Activated effector memory CD4-positive, alpha-beta T cell treated with Interleukin-2 at 50 U/mL for 16 hours (primary cell): ENCODE results near the gene TMEM132D.

Experiments
- DNase-seq: peaks from one replicate; pipeline ENCODE4 v3.0.0-alpha.2; 2020

The TMEM132D gene

DNA sequence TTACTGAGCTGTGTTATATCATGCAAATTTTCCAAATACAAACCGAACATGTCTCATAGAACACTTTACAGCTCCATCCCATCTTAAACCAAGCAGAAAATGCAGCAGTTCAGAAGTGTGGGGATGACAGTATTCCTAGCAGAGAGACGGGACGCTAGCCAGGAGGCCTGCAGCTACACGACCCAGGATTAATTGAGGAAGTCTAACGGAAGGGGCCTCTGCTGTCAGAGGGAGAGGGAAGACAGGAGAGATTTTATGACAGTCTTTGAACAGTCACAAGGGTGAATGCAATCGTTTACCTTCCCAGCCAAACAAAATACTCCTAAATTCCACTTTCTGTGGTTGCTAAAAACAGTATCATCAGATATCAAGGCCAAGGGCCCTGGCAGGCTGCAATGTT is 261.9 kb downstream of the TMEM132D start:
- no peak for DNase-seq

DNA sequence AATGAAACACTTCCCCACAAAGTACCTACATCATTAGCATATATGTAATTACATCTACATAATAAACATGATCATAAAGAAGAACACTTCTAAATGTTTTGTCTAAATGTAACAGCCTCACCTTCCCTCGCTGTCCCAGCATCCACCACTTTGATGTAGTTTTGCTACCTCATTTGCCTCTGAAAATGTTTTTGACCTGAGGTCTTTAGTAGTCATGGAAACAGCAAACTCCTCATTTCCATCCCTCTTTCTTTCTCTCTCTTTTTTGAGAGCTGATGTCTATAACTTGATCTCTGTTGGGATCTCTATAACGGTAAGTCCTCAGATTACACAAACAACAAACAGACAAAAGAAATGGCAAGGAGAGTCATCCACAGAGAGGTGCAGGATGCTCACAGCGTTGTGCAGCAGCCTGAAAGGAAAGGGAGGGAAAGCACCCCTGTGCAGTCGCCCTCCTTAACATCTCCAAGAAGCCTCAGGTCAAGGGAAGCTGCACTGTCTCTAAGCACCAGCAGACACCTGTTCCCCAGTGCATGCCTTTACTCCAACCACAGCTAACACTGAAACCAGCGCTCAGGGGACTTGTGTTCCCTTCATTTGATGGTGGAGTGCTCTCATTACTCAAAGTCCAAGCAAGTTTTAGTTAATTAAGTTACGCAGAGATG is 268.7 kb downstream of the TMEM132D start:
- DNase-seq, result no peak

DNA sequence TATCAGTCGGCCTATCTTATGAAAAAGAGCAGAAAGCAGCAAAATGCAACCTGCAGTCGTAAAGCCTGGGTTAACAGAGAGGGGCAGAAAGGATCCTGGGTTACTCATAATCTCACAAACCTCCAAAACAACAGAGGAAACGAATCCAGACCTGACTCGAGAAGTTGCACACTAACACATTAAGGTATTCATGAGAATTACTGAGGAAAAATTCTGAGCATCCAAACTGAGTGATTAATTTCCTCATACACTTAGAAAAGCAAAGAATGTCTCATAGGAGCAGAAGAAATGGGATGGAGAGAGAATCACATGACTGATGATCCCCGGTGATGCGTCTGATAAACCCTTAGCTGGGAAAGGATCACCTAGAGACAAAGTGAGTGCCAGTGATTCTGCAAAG is 272.5 kb downstream of the TMEM132D start:
- no peak for DNase-seq

DNA sequence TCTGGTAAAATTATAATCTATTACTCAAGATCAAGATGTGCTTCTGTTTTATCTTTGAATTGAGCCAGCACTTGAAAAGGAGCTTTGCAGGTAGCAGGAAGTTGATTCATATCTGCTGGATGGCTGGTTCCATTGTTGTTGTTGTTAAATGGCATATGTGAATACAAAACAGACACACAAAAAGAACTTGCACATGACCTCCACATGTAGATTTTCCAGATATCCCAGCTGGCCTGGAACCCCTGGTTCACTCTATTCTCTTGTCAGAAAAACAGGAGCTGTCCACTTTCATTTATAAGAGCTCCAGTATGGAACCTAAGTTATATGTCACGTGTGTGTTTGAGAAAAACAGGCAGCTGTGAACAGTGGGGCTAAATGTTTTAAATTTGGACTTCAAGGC is 273.9 kb downstream of the TMEM132D start:
- DNase-seq, result no peak

DNA sequence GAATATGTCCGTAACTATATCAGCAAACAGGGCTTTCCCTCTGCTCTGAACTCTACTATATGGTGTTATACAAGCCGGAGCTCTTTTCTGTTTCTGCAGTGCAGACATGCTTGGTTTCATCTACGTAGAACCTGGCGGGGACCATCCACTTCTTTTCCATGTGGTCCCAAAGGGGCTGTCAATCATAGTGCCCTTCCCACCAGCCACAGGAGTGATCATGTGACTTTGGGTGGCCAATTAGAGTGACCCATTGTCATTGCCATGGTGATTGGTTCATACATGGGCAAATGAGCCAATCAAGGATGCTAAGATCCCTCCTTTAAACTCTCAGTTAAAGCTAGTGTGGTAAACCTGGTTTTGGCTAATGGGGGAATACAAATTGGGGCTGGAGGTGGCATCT is 281.3 kb downstream of the TMEM132D start:
- DNase-seq, result no peak

DNA sequence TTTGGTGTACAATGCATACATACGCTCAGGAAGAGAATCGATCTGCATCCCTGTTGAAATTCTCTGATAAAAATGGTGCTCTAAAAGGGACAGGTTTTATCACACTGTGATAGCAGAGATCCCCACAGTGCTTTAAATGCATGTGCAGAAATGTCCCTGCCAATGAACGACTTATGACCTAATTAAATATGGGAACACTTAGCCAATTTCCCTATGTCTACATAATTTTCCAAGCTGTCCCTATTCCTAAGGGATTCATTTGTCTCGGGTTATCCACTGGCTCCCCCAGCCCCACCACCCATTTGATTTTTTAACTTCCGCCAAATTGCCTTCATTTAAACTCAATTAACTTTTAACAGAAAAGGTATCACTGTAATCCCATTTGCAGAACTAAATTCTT is 284.6 kb downstream of the TMEM132D start:
- no peak for DNase-seq

DNA sequence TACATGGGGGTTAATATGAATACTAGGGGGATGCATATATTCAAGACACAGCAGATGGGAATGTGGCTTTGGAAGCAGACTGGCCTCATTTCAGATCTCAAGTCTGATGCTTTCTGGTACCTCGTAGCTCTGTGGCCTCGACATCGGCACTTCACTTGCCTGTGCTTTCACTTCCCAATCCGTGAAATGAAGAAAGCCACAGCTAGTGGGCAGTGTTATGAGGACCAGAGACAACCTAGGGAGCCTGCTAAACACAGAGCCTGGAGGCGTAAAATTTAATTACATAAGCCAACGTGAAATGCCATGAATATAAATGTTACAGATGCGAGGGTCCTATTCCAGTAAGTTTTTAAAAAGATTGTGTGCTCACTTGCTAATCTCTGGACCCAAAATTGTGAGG is 286.0 kb downstream of the TMEM132D start:
- DNase-seq, result no peak

DNA sequence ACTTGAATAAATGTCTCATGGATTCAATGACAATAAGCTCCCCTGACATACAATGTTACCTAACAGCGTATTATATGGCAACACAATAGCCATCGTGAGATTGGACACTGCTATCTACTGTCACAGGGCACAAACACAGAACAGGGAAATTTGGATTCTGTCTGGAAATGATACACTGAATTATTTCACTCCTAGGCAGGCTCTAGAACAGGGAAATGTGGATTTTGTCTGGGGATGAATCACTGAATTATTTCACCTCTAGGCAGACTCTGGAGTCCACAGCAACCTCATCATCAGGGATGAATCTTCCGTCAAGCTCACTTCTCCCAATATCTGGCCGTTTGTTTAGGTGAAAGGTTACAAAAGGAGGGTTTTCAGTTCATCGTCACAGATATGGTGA is 288.8 kb downstream of the TMEM132D start:
- DNase-seq, result no peak

DNA sequence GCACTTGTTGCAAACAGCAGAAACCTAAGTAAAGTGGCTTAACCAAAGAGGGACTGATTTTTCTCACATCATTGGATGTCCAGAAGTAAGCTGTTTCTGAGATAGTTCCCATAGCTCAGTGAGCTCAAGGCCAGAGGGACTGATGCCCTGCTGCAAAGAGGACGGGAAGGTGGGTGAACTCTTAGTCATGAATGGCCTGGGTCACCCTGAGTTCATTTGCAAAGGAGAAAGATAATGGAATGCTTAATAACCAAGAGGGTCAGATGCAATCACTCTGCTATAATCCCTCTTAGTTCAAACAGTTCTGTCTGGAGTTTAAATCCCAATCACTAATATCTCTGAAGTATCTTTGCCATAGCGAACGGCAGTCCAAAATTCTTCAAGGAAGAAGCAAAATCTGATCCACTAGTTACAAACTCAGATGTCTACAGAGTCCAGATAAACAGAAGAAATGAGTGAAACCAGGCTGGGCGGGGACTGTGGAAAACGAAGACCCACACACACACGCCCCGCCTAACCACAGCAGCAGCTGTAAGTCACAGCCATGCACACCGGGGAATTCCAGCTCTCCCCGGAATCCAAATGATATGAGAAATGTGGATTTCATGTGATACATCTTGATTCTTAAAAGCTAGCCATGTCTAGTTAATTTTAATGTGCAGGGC is 289.5 kb downstream of the TMEM132D start:
- no peak for DNase-seq

DNA sequence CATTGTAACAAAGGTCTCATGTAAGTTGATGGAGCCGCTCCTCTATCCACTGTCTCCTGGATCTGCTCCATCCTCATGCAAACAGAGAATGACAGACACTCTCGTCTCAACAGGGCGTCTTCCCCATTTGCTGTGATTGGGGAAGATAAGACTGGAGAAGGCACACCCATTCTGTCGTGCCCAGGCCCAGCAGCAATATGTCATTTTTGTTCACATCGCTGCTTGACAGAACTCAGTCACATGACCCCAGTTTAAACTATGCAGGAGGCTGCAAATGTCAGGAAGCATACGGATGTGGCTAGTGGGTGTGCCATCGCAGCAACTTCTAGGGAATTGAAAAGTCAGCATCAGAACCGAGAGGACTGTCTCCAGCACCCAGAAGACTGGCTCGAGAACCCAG is 290.5 kb downstream of the TMEM132D start:
- no peak for DNase-seq

DNA sequence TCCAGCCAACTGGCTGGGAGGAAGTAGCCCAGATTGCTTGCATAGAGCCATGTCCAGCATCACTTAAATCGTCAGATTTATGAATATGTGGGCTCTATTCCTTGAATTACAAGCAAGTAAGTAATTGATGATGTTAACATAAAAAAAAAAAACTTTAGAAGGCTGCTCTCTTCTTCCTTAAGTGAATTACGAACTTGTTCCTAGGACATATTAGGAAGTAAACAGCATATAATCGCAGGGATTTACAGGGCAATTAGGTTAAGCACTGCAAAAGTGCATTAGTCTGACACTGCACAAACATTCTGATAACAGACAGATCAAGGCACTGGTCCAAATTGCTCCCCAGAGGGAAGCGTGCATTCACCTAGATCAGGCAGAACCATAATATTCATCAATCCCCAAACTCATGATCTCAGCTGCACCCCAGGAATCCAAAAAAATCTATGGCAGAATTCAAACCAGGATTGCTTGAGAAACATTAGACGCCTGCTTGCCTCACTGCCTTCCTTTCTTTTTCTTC is 293.2 kb downstream of the TMEM132D start:
- no peak for DNase-seq

DNA sequence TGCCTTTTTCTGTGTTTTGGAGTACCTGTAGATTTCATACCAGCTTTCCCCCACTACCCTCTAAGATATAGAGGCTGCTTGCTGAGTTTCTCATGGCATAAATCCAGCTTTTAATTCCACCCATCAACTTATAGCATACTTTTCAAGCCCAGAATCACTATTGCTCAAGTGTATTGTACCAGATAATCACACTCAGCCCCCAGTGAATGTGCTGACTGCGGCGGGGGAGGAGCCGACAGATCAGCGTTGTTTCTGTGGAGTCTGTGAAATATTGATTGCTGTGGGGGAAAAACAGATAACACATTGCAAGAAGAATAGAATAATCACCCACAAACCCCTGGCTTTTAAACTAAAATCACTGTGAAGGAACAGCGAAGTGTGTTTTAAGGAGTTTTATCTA is 296.1 kb downstream of the TMEM132D start:
- no peak for DNase-seq

DNA sequence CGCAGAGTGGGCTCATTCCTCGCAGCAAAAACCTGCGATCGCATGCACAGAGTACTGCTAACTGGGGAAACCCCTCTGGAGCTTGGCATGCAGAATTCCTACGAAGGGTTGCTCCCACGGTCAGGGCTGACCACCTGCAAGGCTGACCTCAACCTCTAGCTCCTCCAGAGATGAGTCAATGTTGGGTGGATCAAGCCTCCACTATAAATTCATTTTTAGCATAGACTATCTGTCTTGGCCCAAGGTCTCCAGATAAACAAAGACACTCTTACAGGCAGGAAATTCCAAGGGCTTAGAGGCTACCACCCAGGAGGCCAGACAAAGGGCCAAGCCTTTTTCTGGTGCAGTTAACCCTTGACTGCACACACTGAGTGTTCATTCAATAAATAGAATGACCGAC is 296.5 kb downstream of the TMEM132D start:
- DNase-seq, result no peak

DNA sequence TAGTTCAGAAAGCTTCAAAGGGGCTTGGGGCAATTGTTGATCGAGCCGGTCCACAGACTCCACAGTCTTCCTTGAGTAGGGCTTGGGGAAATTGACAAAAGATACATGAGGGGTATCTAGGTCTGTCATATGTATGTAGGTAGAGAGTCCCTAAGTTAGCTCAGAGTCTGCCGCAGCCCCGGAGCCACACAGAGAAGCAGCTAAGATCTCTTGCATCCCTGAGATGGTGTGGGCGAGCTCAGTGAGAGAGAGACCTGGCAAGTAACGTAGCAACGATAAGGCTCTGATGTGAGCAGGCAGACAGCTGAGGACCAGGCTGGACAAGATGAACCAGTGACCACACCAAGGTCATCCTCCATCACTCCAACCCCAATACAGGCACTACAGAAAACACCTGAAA is 297.6 kb downstream of the TMEM132D start:
- DNase-seq, result no peak

DNA sequence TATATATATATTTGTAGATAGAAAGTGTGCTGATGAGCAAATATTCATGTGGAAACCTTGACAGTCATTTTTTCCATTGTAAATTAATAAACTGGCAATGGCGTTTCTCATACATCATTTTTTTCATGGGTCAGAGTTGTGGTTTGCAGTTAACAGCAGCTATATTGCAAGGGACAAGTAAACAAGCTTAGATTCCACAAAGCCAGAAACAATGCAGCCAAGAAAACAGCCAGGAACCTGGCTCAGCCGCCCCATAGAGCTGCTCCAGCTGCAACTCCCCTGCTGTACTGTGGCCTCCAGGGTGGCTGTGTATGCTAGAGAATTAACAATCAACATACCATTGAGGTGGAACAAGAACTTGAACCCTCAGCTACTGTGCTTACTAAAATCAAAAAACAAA is 298.2 kb downstream of the TMEM132D start:
- DNase-seq, result no peak

DNA sequence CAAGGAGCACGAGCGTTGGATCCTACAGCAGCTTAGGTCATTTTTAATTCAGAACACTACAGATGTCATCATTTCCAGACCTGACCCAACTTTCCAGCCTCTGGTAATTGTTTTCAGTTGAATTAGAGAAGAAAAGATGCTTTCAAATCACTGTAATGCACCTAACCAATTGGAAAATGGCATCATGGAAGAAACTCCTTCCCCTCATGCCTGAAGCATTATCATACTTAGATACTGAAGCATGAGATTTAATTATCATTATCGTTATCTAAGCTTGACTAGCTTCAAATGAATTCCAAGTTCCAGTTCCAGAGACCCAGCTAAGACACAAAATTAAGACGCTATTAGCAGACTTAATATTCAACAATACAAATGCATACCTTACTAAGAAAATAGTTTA is 299.3 kb downstream of the TMEM132D start:
- no peak for DNase-seq

DNA sequence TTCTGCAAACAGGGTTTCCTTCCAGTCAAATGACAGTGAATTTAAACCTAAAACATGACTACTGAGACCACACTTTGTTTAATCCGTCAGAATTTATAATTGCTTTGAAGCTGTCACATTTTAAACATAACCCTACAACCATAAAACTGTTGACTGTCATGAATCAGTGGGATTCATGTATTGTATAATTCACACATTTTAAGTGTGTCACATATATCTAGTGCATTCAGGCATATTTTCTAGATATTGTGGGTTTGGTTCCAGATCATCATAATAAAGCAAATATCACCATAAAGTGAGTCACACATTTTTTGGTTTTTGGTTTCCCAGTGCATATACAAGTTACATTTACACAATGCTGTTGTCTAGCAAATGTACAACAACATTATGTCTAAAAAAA is 304.4 kb downstream of the TMEM132D start:
- no peak for DNase-seq

DNA sequence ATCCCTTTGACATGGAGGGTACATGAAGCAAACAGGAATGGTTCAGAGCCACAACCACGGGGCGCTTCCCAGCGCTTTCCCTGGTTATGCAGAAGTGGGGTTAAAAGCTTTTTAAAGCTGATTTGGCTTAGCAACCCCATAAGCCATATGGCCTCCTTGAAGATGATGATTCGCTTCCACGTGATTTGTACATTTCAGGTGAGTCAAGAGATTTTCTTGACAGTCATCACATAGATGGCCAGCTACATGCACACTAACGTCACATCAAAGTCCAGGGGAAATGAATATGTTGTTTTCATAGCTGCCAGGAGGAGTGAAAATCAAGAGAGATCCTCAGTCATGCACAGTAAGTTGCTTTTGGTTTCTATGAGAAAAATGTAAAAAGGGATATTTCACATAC is 309.7 kb downstream of the TMEM132D start:
- no peak for DNase-seq

DNA sequence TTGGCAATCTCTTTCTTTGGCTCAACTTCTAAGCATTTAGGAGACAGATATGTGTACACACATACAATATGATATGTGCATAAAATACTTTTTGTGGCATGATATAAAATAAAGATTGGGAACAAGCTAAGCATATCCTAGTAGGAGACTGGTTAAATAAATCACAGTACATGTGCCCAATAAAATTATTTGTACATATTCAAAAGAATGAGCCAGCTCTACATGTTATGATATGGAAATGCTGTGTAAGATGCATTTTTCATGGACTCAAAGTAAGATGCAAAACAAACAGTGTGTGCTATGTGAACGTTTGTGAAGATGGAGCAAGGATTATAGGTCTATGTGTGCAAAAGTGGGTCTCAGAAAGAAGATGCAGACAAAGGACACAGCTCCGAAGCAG is 311.4 kb downstream of the TMEM132D start:
- DNase-seq, result no peak

DNA sequence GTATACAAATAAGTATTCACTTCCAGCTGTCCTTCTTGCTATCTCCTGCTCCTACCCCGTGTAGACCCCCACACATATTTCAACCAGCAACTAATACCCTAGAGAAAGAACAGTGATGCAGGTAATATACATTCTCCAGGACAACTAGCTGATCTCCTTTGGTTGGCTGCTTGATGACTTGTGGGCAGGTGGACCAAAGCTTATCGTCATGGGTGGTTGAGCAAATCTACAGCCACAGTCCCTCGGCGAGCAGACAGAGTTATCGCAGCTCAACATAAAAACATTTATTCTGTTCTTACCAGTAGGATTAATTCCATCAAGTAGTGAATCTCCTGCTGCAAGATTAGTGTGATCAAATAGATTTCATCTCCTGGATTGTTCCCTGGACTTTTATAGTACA is 314.3 kb downstream of the TMEM132D start:
- no peak for DNase-seq

DNA sequence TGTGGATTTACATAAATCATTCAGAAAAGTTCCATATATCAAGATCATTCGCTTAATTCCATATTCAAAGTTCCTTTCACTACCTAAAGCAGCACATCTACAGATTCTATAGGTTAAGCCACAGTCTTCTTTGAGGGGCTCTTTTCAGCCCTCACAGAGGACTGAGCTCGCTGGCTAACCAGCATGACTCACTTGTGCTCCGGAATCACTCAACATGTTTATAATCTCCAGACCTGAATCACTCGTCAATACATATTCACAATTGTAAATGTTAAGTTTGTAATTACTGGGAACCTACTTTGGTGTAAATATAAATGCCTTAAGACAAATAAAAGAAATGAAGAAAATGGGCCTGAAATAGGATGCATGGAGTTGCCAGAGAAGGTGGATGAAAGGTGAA is 315.7 kb downstream of the TMEM132D start:
- DNase-seq, result no peak

DNA sequence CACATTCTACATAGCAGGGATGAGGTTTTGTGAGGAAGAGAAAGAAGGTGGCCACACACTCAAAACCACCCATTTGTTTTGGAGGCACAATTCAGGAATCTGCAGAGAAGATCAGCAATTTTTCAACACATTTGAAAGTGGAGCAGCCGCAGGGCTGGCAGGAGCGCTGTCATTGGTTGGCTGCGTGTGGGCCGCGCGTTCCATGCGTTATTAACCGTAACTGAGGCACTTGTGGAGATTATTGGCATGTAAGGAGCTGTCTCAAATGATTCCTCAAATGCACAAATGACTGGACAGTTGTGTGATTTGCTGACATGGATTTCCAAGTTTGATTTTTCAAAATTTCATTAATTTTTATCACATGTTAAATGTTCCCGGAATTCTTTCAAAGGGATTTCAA is 318.5 kb downstream of the TMEM132D start:
- no peak for DNase-seq

DNA sequence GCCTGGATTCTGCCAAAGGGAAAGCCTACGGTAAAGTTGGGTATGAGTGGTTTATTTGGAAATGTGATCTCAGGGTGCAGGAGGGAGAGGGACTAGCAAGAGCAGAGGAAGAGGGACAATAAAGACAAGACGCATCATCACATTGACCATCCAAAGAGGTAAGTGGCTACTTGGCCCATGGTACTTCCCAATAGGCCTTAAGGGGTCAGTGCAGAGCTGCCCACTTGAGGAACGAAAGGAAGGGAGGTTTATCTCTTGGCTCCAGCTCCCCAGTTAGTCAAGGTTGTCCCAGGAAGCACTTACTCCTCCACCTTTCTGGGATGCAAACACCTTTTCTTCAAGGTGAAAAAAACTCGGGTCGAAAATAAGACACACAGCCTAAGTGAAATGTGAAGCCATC is 323.9 kb downstream of the TMEM132D start:
- DNase-seq, result no peak

DNA sequence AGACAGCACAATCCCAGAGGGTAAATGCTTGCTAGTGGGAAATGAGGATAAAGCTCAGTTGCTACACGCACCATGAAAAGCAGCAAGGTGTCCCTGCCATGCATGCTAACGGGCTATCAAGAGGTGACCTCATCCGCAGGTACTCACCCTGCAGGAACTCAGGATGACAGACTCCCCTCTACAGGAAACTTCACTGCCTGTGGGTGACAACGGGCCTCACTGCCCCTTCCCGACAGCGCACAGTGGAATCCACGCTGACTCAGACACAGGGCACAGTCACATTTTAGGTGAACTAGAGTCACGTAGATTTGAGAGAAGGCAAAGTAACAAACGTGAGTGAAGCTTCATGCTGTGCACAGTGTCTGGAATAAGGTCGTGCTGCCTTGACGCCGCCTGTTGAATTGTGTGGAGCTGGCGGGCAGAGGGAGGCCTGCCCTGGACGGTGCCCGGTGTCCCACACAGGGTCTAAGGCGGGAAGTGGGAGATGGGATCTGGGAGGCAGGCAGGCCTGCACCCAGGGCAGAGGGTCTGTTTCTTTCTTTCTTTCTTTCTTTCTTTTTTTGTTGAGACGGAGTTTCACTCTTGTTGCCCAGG is 331.8 kb downstream of the TMEM132D start:
- DNase-seq, result no peak
